H1 (cell line): ENCODE measurements around the gene ARHGAP26.

Experiments used
- CTCF ChIP-seq, 3 experiments: IDR thresholded peaks; 1 replicate in 2 of 3; 2 replicates in 1 of 3; pipeline versions ENCODE4 v1.5.1 to v1.6.1; 2011; ENCODE audit warnings: low read length in 3 of 3, mild to moderate bottlenecking in 3 of 3, inconsistent platforms in 2 of 3, low read depth in 1 of 3, moderate library complexity in 1 of 3; ENCODE audit not compliant: insufficient read depth in 1 of 3; ENCODE audit errors: control extremely low read depth in 1 of 3
- EP300 ChIP-seq, 2 experiments: IDR thresholded peaks; 1 replicate in 1 of 2; 2 replicates in 1 of 2; pipeline ENCODE4 v1.6.1; 2011 to 2012; ENCODE audit warnings: low read depth in 2 of 2, low read length in 2 of 2, mild to moderate bottlenecking in 2 of 2, borderline replicate concordance in 1 of 2, inconsistent platforms in 1 of 2, moderate library complexity in 1 of 2
- GTF2F1 ChIP-seq: IDR thresholded peaks from 2 replicates; pipeline ENCODE4 v1.6.1; 2012; ENCODE audit warnings: low read depth, low read length, improper control_type of control experiment, borderline replicate concordance
- POLR2A ChIP-seq, 2 experiments: IDR thresholded peaks; 1 replicate in 1 of 2; 2 replicates in 1 of 2; pipeline ENCODE4 v1.6.1; 2011; ENCODE audit warnings: low read depth in 2 of 2, low read length in 2 of 2, mild to moderate bottlenecking in 2 of 2; ENCODE audit errors: control extremely low read depth in 1 of 2
- POLR2AphosphoS5 ChIP-seq: IDR thresholded peaks from 2 replicates; pipeline ENCODE4 v1.6.1; 2011; ENCODE audit warnings: low read depth, low read length
- RAD21 ChIP-seq, 2 experiments: IDR thresholded peaks in 1 of 2; conservative IDR thresholded peaks in 1 of 2; 2 replicates each; pipeline ENCODE4 v1.6.1; 2011; ENCODE audit warnings: low read depth in 2 of 2, low read length in 2 of 2, improper control_type of control experiment in 1 of 2, inconsistent platforms in 1 of 2, mild to moderate bottlenecking in 1 of 2, moderate library complexity in 1 of 2
- TEAD4 ChIP-seq: IDR thresholded peaks from 2 replicates; pipeline ENCODE4 v1.6.1; 2012; ENCODE audit warnings: low read depth, low read length, inconsistent platforms, mixed read lengths

DNA sequence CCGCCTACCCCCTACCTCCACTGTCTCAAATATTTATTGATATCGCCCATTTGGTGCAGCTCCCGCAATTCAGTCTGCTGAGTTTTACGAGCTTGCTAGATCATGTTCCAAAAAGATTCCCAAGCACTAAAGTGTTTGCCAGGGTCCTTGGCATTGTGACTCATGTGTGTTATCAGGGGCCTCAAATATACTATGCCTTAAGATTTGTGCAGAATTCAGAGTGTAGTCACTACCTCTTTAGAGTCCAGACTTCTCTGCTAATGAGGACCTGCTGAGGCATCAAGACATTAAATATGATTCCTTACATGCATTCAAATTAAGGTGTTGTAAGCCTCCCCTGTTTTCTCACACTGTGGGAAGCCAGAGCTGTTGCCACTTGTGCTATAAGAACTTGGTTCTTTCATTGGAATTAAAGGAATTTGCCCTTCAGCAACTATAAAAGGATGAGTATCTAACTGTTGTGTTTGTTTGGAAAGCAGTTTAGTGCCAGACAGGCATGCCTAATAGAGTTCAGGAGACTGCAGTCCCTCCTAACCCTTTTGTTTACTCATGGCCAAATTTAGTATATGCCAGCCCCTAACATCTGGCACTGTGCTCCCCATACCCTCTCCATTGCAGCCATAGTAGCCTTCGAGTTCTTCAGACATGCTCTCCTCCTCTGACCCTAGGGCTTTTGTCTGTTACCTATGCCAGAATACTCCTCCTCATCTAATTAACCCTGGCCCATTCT, 316.9 kb downstream of the ARHGAP26 start:
- TF ChIP-seq POLR2AphosphoS5 (no peak), CTCF (IDR thresholded peaks at IDR 0.05; ENCODE audit: control extremely low read depth in 1 of 3, insufficient read depth in 1 of 3, low read depth in 1 of 3, low read length in 3 of 3) (no peak), TEAD4 (no peak), GTF2F1 (no peak), RAD21 (IDR thresholded peaks at IDR 0.05 in 1 of 2, conservative IDR thresholded peaks at IDR 0.05 in 1 of 2; ENCODE audit: low read depth in 2 of 2, low read length in 2 of 2) (no peak), EP300 (IDR thresholded peaks at IDR 0.05; ENCODE audit: borderline replicate concordance in 1 of 2, low read depth in 2 of 2, low read length in 2 of 2) (no peak), POLR2A (IDR thresholded peaks at IDR 0.05; ENCODE audit: control extremely low read depth in 1 of 2, low read depth in 2 of 2, low read length in 2 of 2) (no peak)
